ENCODE results near the gene RBM15B. TPM values are rescaled to one million over a fixed set of nuclear protein-coding genes. Genes with fewer than 3 reads are reported as not detected.

RBM15B gene
- total RNA-seq, 1 donor from 2014 or later, result 68.3 TPM

DNA sequence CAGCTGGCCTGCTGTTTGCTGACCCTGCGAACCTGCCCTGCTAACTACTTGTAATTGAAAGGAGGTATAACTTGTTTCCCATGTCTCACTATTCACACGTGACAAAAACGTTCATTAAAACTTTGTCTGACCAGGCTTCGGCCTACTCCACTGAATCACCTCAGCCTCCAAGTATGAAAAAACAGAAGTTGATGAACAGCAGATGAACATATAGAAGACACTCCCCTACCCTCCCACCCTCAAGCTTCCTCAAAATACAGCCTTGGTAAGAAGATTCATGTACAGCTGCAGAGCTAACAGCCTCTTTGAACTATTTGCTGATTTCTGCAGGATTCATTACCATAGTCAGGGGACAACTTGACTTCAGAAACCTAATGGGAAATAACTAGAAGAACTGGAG is 10.7 kb downstream of the RBM15B start:
- no peaks in the 10 kb centered on the region for H3K4me1 Mint-ChIP-seq
- peaks cover 16% of the 10 kb centered on the region for H3K36me3 Mint-ChIP-seq
- no peaks in the 10 kb centered on the region for H3K9me3 Mint-ChIP-seq
- no peak for DNase-seq (ENCODE audit: low spot score in 2 of 2, unreplicated experiment in 2 of 2)
- no peak for TF ChIP-seq CTCF (IDR thresholded peaks at IDR 0.05; ENCODE audit: unreplicated experiment)
- H3K27me3 Mint-ChIP-seq (ENCODE audit: low read depth), result no peaks in the 10 kb centered on the region
- H3K27ac Mint-ChIP-seq, result no peak overlapping the region
- H3K4me3 Mint-ChIP-seq, result no peak overlapping the region

- no peak for TF ChIP-seq CTCF (IDR thresholded peaks at IDR 0.05; ENCODE audit: unreplicated experiment)
- Mint-ChIP-seq H3K4me3 (no peak overlapping the region), H3K27ac (no peak overlapping the region), H3K4me1 (peaks cover 3% of the 10 kb centered on the region), H3K36me3 (peaks cover 14% of the 10 kb centered on the region), H3K9me3 (no peaks in the 10 kb centered on the region), H3K27me3 (ENCODE audit: low read depth) (no peaks in the 10 kb centered on the region)
- no peak for DNase-seq (ENCODE audit: low spot score in 2 of 2, unreplicated experiment in 2 of 2)
Measured at GRCh38 chr3:51403675-51404074, 12.6 kb downstream of the RBM15B start.

DNA sequence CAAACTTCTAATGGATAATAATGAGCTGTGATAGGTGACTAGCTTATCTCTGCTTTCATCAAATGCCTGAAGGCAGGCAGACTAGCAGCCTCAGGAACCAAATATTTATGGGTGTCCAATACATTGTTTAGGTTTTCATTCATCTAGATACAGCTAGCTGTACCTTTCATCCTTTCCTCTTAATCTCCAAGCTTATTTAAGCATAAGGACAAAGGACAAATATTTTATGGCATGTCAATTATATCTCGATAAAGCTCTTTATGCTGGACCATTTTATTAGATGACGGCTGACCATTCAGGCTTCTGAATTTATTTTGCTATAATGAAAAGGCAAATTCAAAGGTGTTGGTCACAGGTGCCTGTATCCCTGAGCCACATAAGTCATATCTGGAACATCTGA is 16.9 kb downstream of the RBM15B start:
- peaks cover 3% of the 10 kb centered on the region for H3K4me1 Mint-ChIP-seq
- peaks cover 24% of the 10 kb centered on the region for H3K36me3 Mint-ChIP-seq
- H3K4me3 Mint-ChIP-seq, result no peak overlapping the region
- H3K9me3 Mint-ChIP-seq, result no peaks in the 10 kb centered on the region
- TF ChIP-seq CTCF (IDR thresholded peaks at IDR 0.05; ENCODE audit: unreplicated experiment), result no peak
- no peak overlapping the region for H3K27ac Mint-ChIP-seq
- no peaks in the 10 kb centered on the region for H3K27me3 Mint-ChIP-seq (ENCODE audit: low read depth)
- DNase-seq (ENCODE audit: low spot score in 2 of 2, unreplicated experiment in 2 of 2), result no peak

- no peak for TF ChIP-seq CTCF (IDR thresholded peaks at IDR 0.05; ENCODE audit: unreplicated experiment)
- no peaks in the 10 kb centered on the region for H3K27me3 Mint-ChIP-seq (ENCODE audit: low read depth)
- peaks cover 26% of the 10 kb centered on the region for H3K36me3 Mint-ChIP-seq
- H3K27ac Mint-ChIP-seq, result no peak overlapping the region
- no peak overlapping the region for H3K4me3 Mint-ChIP-seq
- peaks cover 3% of the 10 kb centered on the region for H3K4me1 Mint-ChIP-seq
- H3K9me3 Mint-ChIP-seq, result no peaks in the 10 kb centered on the region
- DNase-seq (ENCODE audit: low spot score in 2 of 2, unreplicated experiment in 2 of 2), result no peak
Measured at GRCh38 chr3:51408813-51409212, 17.7 kb downstream of the RBM15B start.

GRCh38 chr3:51422211-51422610 is 31.1 kb downstream of the RBM15B start:
- no peak overlapping the region for H3K27ac Mint-ChIP-seq
- H3K36me3 Mint-ChIP-seq, result peaks cover 19% of the 10 kb centered on the region
- no peak for DNase-seq (ENCODE audit: low spot score in 2 of 2, unreplicated experiment in 2 of 2)
- no peak for TF ChIP-seq CTCF (IDR thresholded peaks at IDR 0.05; ENCODE audit: unreplicated experiment)
- H3K9me3 Mint-ChIP-seq, result no peaks in the 10 kb centered on the region
- H3K4me1 Mint-ChIP-seq, result no peaks in the 10 kb centered on the region
- no peaks in the 10 kb centered on the region for H3K27me3 Mint-ChIP-seq (ENCODE audit: low read depth)
- H3K4me3 Mint-ChIP-seq, result no peak overlapping the region

DNA sequence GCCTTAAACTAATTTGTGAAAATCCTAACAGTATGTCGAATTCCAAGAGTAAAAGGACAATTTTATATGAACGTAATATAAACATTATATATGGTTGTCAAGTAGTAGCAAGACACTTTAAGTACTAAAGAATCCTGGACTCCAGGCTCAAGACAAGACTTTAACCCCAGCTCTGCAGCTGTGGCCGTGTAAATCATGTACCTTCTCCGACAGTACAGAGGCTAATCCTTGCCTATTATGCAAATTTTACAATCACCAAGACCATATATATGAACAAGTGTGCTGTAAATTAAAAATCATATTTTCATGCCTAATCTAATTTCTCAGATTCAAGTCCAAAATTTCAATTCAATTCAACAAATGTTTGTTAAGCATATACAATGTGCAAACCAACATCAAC is 35.8 kb downstream of the RBM15B start:
- no peak for DNase-seq (ENCODE audit: low spot score in 2 of 2, unreplicated experiment in 2 of 2)
- no peak for TF ChIP-seq CTCF (IDR thresholded peaks at IDR 0.05; ENCODE audit: unreplicated experiment)
- Mint-ChIP-seq H3K4me3 (no peak overlapping the region), H3K36me3 (peaks cover 12% of the 10 kb centered on the region), H3K27me3 (ENCODE audit: low read depth) (no peaks in the 10 kb centered on the region), H3K4me1 (no peaks in the 10 kb centered on the region), H3K27ac (no peak overlapping the region), H3K9me3 (no peaks in the 10 kb centered on the region)

All from mesothelial cell of epicardium (in vitro differentiated cells).